ENCODE data around the gene DNAAF5. TPM values are rescaled to one million over a fixed set of nuclear protein-coding genes. Genes with fewer than 3 reads are reported as not detected.
A peak's percentile ranks its signal among the peaks of the same experiment; 100 is the strongest.

DNAAF5 gene
- total and polyA plus RNA-seq, 2 of the 13 experiments (the other 11 are each of a cell fraction or from before 2014, with no cell fraction given), result 11.9 to 21.5 TPM

DNA sequence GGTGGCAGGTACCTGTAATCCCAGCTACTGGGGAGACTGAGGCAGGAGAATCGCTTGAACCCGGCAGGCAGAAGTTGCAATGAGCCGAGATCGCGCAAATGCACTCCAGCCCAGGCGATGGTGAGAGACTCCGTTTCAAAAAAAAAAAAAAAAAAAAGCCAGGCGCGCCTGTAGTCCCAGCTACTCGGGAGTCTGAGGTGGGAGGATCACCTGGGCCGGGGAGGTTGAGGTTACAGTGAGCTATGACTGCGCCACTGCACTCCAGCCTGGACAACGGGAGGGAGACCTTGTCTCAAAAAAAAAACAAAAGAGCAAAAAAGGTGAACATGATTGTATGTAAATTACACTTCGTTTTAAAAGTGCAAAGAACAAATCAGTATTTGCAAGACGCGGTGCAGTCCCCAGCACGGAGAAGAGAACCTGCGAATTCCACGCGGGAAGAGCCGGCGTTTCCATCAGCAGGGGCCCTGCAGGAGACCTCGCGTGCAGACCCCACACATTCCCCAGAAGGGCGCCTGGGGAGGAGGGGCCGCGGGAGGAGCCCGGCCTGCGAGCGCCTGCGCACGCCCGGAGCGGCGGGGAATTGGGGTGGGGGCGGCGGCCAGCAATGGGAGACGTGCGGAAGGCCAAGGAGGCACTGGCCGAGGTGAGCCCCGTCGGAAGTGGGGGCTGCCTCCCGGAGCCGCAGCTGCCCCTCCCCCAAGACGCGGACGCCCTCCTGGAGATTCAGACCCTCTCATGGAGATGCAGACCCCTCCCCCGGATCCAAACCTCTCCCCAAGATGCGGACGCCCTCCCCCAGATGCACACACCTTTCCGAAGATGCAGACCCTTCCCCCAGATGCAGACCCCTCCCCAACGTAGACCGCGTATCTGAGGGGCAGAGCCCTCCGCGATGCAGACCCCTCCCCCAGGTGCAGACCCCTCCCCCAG lies 89.1 kb downstream of the DNAAF5 start (continued):
- TF ChIP-seq, protein P1, sequence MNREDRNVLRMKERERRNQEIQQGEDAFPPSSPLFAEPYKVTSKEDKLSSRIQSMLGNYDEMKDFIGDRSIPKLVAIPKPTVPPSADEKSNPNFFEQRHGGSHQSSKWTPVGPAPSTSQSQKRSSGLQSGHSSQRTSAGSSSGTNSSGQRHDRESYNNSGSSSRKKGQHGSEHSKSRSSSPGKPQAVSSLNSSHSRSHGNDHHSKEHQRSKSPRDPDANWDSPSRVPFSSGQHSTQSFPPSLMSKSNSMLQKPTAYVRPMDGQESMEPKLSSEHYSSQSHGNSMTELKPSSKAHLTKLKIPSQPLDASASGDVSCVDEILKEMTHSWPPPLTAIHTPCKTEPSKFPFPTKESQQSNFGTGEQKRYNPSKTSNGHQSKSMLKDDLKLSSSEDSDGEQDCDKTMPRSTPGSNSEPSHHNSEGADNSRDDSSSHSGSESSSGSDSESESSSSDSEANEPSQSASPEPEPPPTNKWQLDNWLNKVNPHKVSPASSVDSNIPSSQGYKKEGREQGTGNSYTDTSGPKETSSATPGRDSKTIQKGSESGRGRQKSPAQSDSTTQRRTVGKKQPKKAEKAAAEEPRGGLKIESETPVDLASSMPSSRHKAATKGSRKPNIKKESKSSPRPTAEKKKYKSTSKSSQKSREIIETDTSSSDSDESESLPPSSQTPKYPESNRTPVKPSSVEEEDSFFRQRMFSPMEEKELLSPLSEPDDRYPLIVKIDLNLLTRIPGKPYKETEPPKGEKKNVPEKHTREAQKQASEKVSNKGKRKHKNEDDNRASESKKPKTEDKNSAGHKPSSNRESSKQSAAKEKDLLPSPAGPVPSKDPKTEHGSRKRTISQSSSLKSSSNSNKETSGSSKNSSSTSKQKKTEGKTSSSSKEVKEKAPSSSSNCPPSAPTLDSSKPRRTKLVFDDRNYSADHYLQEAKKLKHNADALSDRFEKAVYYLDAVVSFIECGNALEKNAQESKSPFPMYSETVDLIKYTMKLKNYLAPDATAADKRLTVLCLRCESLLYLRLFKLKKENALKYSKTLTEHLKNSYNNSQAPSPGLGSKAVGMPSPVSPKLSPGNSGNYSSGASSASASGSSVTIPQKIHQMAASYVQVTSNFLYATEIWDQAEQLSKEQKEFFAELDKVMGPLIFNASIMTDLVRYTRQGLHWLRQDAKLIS (CRISPR knock-in tag; IDR thresholded peaks at IDR 0.05), result no peak
- TF ChIP-seq, protein P2, sequence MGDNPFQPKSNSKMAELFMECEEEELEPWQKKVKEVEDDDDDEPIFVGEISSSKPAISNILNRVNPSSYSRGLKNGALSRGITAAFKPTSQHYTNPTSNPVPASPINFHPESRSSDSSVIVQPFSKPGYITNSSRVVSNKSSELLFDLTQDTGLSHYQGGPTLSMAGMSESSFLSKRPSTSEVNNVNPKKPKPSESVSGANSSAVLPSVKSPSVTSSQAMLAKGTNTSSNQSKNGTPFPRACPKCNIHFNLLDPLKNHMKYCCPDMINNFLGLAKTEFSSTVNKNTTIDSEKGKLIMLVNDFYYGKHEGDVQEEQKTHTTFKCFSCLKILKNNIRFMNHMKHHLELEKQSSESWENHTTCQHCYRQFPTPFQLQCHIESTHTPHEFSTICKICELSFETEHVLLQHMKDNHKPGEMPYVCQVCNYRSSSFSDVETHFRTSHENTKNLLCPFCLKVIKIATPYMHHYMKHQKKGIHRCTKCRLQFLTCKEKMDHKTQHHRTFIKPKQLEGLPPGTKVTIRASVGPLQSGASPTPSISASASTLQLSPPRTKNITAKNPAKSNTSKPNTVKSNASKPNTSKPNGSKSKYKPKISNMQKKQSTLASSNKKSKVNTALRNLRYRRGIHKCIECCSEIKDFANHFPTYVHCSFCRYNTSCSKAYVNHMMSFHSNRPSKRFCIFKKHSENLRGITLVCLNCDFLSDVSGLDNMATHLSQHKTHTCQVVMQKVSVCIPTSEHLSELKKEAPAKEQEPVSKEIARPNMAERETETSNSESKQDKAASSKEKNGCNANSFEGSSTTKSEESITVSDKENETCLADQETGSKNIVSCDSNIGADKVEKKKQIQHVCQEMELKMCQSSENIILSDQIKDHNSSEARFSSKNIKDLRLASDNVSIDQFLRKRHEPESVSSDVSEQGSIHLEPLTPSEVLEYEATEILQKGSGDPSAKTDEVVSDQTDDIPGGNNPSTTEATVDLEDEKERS (CRISPR knock-in tag; IDR thresholded peaks at IDR 0.05), result no peak
- TF ChIP-seq SAP130 (CRISPR knock-in tag; IDR thresholded peaks at IDR 0.05; ENCODE audit: low read depth), result peak; percentile 66
- TF ChIP-seq GATAD2A (CRISPR knock-in tag; IDR thresholded peaks at IDR 0.05), result no peak
- TF ChIP-seq SRF (IDR thresholded peaks at IDR 0.05; ENCODE audit: low read depth, low read length), result no peak
- TF ChIP-seq, protein P3, sequence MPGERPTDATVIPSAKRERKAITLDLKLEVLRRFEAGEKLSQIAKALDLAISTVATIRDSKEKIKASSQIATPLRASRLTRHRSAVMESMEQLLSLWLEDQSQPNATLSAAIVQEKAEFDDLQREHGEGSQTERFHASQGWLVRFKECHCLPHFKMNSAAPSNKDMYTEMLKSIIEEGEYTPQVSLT (CRISPR knock-in tag; IDR thresholded peaks at IDR 0.05; ENCODE audit: borderline replicate concordance, low read depth), result no peak
- TF ChIP-seq, protein P4, sequence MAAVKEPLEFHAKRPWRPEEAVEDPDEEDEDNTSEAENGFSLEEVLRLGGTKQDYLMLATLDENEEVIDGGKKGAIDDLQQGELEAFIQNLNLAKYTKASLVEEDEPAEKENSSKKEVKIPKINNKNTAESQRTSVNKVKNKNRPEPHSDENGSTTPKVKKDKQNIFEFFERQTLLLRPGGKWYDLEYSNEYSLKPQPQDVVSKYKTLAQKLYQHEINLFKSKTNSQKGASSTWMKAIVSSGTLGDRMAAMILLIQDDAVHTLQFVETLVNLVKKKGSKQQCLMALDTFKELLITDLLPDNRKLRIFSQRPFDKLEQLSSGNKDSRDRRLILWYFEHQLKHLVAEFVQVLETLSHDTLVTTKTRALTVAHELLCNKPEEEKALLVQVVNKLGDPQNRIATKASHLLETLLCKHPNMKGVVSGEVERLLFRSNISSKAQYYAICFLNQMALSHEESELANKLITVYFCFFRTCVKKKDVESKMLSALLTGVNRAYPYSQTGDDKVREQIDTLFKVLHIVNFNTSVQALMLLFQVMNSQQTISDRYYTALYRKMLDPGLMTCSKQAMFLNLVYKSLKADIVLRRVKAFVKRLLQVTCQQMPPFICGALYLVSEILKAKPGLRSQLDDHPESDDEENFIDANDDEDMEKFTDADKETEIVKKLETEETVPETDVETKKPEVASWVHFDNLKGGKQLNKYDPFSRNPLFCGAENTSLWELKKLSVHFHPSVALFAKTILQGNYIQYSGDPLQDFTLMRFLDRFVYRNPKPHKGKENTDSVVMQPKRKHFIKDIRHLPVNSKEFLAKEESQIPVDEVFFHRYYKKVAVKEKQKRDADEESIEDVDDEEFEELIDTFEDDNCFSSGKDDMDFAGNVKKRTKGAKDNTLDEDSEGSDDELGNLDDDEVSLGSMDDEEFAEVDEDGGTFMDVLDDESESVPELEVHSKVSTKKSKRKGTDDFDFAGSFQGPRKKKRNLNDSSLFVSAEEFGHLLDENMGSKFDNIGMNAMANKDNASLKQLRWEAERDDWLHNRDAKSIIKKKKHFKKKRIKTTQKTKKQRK (IDR thresholded peaks at IDR 0.05; ENCODE audit: low read length), result no peak
- TF ChIP-seq KMT2B (CRISPR knock-in tag; IDR thresholded peaks at IDR 0.05), result no peak
- TF ChIP-seq ZEB1 (IDR thresholded peaks at IDR 0.05; ENCODE audit: insufficient replicate concordance, low read depth), result no peak
- TF ChIP-seq KLF11 (CRISPR knock-in tag; IDR thresholded peaks at IDR 0.05), result no peak
- TF ChIP-seq, protein P5, sequence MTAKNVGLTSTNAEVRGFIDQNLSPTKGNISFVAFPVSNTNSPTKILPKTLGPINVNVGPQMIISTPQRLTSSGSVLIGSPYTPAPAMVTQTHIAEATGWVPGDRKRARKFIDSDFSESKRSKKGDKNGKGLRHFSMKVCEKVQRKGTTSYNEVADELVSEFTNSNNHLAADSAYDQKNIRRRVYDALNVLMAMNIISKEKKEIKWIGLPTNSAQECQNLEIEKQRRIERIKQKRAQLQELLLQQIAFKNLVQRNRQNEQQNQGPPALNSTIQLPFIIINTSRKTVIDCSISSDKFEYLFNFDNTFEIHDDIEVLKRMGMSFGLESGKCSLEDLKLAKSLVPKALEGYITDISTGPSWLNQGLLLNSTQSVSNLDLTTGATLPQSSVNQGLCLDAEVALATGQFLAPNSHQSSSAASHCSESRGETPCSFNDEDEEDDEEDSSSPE (CRISPR knock-in tag; IDR thresholded peaks at IDR 0.05), result 0 out of 2 replicates have a peak, but pooled peaks have one; percentile 23
- TF ChIP-seq ZNF781 (CRISPR knock-in tag; IDR thresholded peaks at IDR 0.05; ENCODE audit: borderline replicate concordance, not compliant biosample characterization), result no peak
- no peak for TF ChIP-seq ZNF530 (CRISPR knock-in tag; IDR thresholded peaks at IDR 0.05; ENCODE audit: low read depth)
- TF ChIP-seq, protein P6, sequence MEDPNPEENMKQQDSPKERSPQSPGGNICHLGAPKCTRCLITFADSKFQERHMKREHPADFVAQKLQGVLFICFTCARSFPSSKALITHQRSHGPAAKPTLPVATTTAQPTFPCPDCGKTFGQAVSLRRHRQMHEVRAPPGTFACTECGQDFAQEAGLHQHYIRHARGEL (CRISPR knock-in tag; IDR thresholded peaks at IDR 0.05), result no peak

Measured in HepG2 (cell line).